GM19351 (cell line): ENCODE results near the gene ATP2A1.

Experiments used
- ATAC-seq: cut with Tn5 transposase; IDR thresholded peaks from one replicate; pipeline ENCODE4 v1.9.1; 2021; ENCODE audit warnings: mild to moderate bottlenecking, moderate library complexity; ENCODE audit not compliant: unreplicated experiment

The ATP2A1 gene

DNA sequence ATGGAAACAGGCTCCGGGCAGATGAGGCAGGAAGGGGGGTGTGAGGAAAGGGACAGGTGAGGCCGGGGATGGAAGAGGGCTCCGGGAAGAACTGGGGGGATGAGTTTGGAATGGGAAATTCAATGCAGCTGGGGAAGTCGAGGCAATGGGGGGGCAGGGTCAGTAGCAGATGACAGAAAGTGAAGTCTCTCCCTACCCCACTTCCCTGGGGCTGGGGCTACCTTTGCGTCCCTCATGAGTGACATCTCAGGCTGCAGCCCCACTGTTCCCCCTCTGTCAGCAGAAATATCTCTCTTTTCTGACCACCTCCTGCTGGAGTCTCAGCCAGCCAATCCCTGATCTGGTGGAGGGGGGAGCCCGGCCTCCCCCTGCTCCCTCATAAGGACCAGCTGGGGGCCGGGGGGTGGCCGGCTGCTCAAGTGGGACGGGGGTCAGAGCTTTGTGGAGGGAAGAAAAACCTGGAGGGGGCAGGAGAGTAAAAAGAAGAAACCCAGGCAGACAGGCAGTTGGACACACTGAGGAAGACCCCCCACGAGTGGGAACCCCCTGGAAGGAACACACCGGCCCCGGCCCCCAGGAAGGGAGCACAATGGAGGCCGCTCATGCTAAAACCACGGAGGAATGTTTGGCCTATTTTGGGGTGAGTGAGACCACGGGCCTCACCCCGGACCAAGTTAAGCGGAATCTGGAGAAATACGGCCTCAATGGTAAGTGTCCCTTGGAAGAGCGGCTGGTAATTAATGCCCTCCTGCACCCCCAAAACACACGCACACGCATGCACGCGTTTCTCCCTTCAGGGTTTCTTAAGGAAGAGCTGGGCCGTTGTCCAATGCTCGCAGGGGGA lies at the start of gene ATP2A1:
Gene ATP2A1 (plus strand): TSS at position 406 of the 844 bp plus-strand sequence. CDS start 184 bp downstream, at position 590.
- no peak for ATAC-seq

DNA sequence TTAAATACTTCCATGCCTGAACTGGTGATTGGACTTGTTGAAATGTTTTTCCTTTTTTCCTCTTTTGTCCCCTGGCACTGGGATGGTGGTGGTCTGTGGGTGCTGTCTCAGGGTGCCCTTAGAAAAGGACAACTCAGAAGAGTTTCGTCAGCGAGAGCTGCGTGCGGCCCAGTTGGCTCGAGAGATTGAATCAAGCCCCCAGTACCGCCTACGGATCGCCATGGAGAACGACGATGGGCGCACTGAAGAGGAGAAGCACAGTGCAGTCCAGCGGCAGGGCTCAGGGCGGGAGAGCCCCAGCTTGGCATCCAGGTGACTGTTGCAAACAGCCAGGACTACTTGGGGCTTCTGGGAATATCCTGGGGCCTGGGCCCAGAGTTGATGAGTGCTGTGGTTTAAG lies 48.5 kb upstream of the ATP2A1 start:
- no peak for ATAC-seq

DNA sequence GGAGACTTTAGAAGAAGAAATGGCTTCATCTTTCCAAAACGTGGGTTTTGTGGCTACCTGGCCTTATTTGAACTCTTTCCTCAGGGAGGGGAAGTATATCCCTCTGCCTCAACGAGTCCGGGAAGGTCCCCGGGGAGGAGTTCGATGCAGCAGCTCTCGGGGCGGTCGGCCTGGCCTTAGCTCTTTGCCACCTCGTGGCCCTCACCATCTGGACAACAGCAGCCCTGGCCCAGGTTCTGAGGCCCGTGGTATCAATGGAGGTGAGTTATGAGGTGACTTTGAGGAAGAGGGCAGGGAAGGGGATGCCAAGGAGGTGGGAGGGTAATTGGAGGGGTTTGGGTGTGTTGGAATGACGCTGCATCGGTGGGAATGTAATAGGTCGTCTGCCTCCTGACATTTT lies 47.8 kb upstream of the ATP2A1 start:
- ATAC-seq: no peak

DNA sequence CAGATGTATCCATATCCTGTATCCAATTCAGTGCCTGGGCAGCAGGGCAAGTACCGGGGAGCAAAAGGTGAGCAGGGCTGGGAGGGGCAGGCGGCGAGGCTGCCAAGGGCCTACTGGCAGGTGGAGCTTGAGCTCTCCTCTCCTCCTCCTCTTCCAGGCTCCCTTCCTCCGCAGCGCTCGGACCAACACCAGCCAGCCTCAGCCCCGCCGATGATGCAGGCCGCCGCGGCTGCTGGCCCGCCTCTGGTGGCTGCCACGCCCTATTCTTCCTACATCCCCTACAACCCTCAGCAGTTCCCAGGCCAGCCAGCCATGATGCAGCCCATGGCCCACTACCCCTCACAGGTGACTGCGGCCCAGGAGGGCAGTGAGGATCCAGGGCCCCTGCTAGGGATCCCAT lies 43.9 kb upstream of the ATP2A1 start:
- ATAC-seq: no peak

DNA sequence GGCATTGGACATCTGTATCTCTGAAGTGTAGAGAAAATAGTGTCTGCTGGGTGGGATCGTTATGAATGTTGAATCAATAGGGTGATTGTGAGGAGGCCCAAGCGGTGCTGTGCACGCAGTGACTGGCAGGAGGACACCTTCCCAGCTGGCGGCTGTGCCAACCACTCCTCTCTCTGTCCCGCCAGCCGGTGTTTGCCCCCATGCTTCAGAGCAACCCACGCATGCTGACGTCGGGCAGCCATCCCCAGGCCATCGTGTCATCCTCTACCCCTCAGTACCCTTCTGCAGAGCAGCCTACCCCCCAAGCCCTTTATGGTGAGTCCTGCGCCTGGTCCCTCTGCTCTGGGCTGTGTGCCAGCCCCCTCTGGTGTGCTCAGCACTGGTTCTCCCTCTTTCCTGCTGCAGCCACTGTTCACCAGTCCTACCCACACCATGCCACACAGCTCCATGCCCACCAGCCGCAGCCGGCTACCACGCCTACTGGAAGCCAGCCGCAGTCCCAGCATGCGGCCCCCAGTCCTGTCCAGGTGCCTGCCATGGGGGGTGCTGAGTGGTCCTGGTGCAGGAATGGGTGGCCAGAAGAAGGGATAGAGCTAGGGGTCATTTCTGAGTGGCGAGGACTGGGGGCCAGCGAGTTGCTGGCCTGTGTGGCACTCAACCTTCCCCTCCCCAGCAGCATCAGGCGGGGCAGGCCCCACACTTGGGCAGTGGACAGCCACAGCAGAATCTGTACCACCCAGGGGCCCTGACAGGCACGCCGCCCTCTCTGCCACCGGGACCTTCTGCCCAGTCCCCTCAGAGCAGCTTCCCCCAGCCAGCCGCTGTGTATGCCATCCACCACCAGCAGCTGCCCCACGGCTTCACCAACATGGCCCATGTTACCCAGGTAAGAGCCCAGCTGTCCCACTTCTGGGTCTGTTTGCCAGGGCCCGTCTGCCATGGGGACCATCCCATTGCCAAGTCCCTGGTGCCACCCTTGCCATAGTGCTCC lies 43.1 kb upstream of the ATP2A1 start:
- ATAC-seq: no peak

DNA sequence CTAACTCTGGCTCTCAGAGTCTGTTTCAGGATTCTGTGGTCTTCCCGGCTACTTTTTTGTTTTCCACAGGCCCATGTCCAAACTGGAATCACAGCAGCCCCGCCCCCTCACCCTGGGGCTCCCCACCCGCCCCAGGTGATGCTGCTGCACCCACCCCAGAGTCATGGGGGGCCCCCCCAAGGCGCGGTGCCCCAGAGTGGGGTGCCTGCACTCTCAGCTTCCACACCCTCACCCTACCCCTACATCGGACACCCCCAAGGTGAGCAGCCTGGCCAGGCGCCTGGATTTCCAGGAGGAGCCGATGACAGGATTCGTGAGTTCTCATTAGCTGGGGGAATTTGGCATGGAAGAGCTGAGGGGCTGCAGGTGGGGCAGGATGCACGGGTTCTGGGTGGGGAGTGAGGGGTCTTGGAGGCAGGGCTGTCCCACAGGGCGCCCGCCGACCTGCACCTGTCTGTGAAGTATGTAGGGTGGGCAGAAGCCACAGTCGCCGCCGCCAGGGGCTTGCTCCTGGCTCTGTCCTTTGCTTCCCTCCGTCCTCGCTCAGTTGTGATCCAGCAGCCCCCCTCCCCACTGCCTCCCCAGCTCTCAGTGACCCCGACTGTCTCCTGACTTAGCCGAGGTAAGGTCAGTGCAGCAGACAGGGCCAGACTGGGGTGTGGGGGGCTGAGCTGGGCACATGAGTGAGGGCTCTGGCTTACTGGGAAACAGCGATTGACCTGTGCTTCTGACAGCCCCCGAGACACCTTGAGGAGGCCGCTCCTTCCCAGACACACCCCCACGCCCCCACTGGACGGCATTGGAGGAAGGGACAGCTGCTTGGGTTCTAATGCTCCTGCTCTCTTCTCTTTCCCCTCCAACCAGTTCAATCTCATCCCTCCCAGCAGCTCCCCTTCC lies 42.2 kb upstream of the ATP2A1 start:
- ATAC-seq: no peak

DNA sequence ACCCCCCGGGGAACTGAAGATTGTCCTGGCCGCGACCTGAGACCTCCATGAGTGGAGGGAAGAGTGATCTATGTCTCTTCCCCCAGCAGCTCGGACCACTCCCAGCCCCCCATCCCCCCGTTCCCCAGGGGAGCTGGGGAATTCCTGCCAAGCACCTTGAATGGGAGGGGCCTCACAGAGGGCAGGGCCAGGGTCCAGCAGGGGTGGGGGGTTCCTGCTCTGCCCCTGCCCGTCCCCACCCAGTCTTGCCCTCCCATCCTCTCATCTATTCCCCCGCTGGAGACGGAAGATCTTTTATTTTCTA lies 41.6 kb upstream of the ATP2A1 start:
- ATAC-seq: no peak

DNA sequence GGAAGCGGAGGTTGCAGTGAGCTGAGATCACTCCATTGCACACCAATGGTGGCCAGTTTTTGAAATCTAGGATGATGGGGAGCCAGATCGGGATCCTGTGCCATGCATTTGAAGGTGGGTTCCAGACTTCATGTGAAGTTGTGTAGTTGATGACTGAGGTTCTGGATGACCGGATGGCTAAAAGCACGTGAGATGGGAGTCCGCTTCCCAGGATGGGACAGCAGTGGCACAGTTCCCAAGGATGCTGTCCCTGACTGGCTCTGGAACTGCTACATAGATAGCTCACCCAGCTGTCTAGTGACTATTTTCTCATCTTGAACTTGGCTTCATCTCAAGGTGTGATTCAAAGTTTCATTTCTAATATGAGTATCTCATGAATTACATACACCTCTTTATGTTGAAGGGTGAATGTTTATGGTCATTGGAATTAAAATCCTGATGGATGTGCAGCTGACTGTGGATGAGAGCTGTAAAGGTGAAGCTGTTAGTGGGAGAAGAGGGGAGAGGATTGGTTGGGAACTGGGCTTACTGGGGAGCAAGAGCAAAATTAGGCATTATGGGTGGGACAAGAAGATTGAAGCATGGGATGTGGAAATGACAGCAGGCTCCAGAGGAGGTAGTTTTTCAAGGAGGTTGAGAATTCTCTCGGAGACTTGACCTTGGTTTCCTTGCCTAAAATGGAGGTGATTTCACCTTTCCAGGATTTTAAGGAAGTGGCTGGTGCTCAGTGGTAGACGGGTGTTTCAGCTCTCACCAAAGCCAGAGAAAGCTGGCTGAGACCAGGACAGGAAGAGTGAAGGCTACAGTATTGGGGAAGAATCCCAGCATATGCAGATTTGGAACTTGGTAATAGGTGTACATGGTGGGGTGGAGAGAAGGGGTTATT lies 40.4 kb upstream of the ATP2A1 start:
- ATAC-seq: no peak

DNA sequence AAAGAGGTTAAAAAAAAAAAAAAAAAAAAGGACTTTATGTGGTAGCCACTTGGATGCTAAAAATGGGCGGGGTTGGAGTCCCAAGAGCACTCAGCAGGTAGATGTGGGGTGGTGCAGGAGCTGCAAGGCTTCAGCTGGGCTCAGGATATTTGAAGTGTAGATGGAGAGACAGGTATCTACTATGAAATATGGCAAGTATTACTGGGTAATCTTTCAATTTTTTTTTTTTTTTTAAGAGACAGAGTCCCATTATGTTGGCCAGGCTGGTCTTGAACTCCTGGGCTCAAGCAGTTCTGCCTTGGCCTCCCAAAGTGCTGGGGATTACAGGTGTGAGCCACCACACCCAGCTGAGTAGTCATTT lies 39.8 kb upstream of the ATP2A1 start:
- no peak for ATAC-seq

DNA sequence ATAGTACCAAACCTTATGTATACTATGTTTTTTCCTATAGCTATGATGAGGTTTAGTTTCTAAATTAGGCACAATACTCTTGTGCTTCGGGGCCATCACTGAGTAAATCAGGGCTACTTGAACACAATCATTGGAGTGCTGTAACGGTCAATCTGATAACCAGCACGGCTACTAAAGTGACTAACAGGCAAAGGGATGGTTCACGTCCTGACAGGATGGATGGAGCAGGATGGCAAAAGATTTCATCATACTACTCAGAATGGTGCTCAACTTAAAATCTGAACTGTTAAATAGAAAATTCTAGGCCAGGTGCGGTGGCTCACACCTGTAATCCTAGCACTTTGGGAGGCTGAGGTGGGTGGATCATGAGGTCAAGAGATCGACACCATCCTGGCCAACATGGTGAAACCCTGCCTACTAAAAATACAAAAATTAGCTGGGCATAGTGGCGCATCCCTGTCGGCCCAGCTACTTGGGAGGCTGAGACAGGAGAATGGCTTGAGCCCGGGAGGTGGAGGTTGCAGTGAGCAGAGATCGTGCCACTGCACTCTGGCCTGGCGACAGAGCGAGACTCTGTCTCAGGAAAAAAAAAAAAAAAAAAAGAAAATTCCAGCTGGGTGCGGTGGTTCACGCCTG lies 39.2 kb upstream of the ATP2A1 start:
- ATAC-seq: no peak

DNA sequence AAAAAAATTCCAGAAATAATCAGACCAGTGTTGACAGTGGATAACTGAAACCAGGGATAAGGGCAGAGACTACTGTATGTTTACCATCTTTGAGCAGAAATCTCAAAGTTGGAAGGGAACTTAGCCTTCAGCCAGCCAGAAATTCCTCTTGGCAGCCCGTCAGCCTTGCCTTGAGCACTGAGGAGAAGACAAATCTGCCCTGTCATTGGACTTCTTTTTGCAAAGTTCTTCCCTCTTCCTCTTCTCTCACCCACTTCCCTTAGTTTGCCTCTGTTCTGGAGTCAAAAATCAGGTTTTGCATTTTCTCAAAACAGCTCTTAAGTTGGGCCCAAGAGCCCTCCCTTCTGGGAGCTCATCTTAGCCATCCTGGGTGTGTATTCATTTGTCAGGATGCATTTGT lies 38.4 kb upstream of the ATP2A1 start:
- ATAC-seq: no peak

DNA sequence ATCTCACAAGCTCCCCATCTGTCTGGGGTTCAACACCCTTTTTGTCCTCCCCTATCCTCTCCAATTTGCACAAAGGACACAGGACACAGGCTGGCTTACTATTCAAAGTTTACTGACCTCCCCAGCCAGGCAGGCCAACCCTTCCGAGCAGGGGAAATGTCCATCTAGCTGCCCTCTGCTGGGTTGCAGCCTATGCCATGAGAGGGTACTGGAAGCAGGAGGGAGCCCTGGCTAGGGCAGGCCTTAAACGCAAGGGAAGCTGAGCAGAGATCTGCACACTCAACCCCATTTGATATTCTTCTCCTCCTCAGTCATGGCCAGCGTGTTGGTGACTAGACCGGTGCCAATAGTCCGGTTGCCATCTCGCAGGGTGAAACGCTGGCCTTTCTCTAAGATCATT lies 35.6 kb upstream of the ATP2A1 start:
- no peak for ATAC-seq

DNA sequence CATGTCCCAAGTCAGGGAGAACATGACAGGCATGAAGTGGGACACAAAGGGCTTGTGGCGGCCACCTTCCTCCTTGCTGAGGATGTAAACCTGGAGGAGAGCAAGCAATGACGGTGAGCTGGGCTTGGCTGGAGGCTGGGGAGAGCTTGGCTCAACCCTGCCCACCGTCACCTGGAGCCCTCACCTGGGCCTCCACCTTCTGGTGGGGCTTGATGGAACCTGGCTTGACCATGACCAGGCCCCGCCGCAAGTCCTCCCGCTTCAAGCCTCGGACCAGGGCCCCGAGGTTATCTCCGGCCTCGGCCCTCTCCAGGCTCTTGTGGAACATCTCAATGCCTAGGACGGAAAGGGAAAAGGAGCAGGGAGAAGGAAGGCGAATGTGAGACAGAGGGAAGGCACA lies 34.5 kb upstream of the ATP2A1 start:
- no peak for ATAC-seq

DNA sequence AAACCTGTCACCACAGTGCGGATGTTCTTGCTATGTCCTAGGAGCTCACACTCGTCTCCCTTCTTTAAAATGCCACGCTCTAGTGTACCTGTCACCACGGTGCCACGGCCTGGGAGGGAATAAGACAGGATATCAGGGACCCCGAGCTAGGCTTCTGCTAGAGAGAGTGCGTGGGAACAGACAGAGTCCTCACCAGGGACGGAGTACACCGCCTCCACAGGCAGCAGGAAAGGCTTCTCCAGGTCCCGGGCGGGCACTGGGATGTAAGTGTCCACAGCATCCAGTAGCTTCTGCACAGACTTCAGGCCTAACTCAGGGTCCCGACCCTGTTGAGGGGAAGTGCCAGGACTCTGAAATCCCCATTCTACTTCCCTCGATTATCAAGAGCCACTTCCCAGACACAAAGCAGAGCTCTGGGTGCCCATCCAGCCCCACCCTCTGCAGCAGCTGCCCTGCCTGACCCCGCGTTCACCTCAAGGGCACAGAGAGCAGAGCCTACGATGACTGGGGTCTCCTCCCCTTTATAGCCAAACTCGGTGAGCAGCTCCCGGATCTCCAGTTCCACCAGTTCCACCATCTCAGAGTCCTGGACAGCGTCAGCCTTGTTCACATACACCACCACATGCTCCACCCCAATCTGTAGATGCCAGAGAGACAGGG lies 33.9 kb upstream of the ATP2A1 start:
- ATAC-seq: no peak

DNA sequence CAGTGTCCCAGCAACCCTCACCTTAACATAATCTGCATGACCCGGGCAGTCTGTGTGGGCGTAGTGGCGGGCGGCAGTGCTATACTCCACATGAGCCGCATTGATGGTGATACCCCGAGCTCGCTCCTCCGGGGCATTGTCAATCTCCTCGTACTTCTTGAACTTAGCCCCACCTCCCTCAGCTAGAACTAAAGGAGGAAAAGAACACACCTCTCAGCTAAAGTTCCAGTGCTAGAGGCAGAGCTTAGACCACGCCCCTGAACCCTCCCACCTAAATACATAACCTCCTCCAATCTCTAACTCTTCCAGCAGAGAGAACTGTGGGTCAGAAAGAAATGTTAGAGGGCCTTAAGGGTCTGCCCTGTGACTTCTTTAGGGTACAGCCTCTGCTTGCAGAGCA lies 33.0 kb upstream of the ATP2A1 start:
- ATAC-seq: no peak

DNA sequence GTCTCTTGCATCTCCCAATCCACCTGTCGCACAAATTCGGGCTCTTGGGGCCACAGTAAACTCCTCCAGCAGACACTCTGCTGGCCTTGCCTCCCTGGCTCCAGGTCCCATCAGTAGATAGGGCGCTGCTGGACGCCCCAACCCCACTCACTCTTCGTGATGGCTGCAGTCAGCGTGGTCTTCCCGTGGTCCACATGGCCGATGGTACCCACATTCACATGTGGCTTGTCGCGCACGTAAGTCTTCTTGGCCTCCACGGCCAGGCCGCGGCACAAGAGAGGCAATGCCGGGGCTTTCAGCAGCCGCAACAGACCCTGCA lies 32.6 kb upstream of the ATP2A1 start:
- ATAC-seq: no peak

DNA sequence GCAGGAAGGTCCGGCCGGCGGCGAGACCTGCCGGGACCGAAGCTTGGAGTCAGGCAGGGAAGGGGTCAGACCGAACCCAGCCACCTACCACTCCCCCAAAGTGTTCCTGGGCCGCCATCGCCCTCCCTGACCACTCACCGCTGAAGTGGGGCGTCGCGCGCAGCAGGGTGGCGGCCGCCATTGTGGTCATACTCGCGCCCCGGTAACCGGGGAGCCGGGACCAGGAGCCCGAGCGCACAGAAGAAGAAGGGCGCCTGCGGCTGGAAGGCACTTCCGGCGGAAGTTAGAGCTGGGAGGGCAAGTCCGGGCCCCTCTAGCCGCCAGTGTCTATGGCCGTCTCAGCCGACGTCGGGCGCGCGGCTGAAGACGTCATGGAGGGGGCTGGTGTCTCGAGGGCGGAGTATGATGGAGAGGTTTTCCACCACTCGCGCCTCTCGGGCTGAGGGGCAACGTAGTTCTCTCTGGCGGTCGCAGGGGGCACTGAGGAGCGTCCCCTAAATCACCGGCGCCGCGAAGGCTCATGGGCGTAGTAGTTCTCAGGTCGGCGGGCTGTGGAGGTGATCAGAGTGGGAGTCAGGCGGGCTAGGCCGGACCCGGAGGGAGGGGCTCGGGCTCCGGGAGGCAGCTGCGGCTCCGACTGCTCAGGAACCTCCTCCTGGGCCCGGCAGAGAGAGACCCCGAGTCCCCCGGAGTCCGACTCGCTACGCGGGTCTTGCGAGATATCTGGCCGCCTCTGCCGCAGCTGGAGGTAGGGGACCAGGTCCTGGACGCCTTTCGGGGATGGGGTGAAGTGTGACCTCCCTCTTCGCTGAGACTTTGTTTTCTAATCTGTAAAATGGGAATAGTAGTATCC lies 32.0 kb upstream of the ATP2A1 start, which contains the start of gene TUFM:
Gene TUFM (minus strand): TSS at position 269 of the 853 bp plus-strand sequence. CDS start 79 bp downstream, at position 190.
- ATAC-seq: peak; percentile 85

DNA sequence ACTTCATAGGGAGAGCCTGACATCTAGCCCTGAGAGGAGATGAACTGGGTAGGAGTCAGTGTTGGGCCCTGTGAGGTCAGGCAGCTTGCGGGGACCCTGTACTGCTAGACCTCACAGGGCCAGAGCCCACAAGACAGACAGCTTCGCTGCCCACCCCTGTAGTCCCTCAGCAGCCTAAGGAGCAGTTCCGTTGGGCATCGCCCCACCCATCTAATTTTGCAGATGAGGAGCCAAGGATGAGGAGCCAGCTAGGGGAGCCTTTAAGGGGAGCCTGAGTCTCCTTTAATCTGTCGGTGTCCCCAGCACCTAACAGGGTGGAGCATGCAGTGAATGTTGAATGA lies 31.4 kb upstream of the ATP2A1 start:
- ATAC-seq: peak; percentile 12
